ENCODE data around the gene NAV1. TPM values are rescaled to one million over a fixed set of nuclear protein-coding genes. Genes with fewer than 3 reads are reported as not detected.

The NAV1 gene
- total and polyA plus RNA-seq, 9 of the 15 experiments (the other 6 are each of a cell fraction or from before 2014, with no cell fraction given): 0.91 to 16.8 (median 3.2) TPM

- TF ChIP-seq E2F4 (CRISPR knock-in tag; IDR thresholded peaks at IDR 0.05; ENCODE audit: low read depth): no peak
- no peak for TF ChIP-seq ZNF699 (CRISPR knock-in tag; IDR thresholded peaks at IDR 0.05; ENCODE audit: insufficient replicate concordance)
- no peak for TF ChIP-seq U2AF1 (optimal IDR thresholded peaks at IDR 0.05; ENCODE audit: low read depth, low read length)
- TF ChIP-seq NFYB (IDR thresholded peaks at IDR 0.05; ENCODE audit: extremely low read depth, insufficient read length): no peak
- TF ChIP-seq AFF1 (IDR thresholded peaks at IDR 0.05; ENCODE audit: low read depth in 1 of 2, partially characterized antibody in 2 of 2): peak in 1 of 2 experiments; percentile 52
- no peak for TF ChIP-seq USF1 (CRISPR knock-in tag; IDR thresholded peaks at IDR 0.05)
- TF ChIP-seq ZNF76 (CRISPR knock-in tag; IDR thresholded peaks at IDR 0.05; ENCODE audit: borderline replicate concordance): no peak
- peak; percentile 90; the same call in 1 of the 2 replicates for TF ChIP-seq SMARCE1 (IDR thresholded peaks at IDR 0.05)
- no peak for TF ChIP-seq DACH1 (IDR thresholded peaks at IDR 0.05; ENCODE audit: partially characterized antibody)
- no peak; the same call in 1 of the 2 replicates for TF ChIP-seq ETV1 (tag; conservative IDR thresholded peaks at IDR 0.05; ENCODE audit: low read depth)
- TF ChIP-seq WHSC1 (IDR thresholded peaks at IDR 0.05; ENCODE audit: low read length): no peak
- TF ChIP-seq ETV5 (CRISPR knock-in tag; IDR thresholded peaks at IDR 0.05; ENCODE audit: low read depth): peak; percentile 84
- TF ChIP-seq YY1 (IDR thresholded peaks at IDR 0.05; ENCODE audit: borderline replicate concordance in 1 of 3, control insufficient read depth in 1 of 3, extremely low read depth in 1 of 3, insufficient read depth in 3 of 3, insufficient read length in 1 of 3, insufficient replicate concordance in 2 of 3, low read depth in 1 of 3, low read length in 2 of 3): peak in 1 of 3 experiments; percentile 23
- TF ChIP-seq IRF2 (CRISPR knock-in tag; IDR thresholded peaks at IDR 0.05): no peak
- TF ChIP-seq GTF2F1 (IDR thresholded peaks at IDR 0.05; ENCODE audit: low read depth, low read length): no peak
- TF ChIP-seq KLF13 (tag; IDR thresholded peaks at IDR 0.05; ENCODE audit: borderline replicate concordance, low read depth): no peak
These were observed 13.2 kb downstream of the NAV1 start (continued) for GRCh38 chr1:201551877-201552731.

Data from K562 (cell line).